H1 (cell line): Measurements from ENCODE around the gene ABCD1. TPM values are rescaled to one million over a fixed set of nuclear protein-coding genes. Genes with fewer than 3 reads are reported as not detected.

Experiments used
- ASH2L ChIP-seq: fragments of 200-600, 300-600 bp; sonication (generic); IDR thresholded peaks from one replicate; pipeline ENCODE4 v1.7.1; 2017; ENCODE audit warnings: low read length
- EGR1 ChIP-seq: IDR thresholded peaks from 2 replicates; pipeline ENCODE4 v1.6.1; 2011; ENCODE audit warnings: low read depth, low read length, borderline replicate concordance
- polyA plus RNA-seq, 7 experiments: library from polyadenylated mRNA; depleted of rRNA in 3 of 7; stranded (reverse) in 5 of 7; unstranded in 2 of 7; fragments of >200 nt in 5 of 7; fragments of 200-250 nt in 2 of 7; gene quantifications; 1 replicate in 5 of 7; 2 replicates in 1 of 7; 4 replicates in 1 of 7; pipeline versions ENCODE4 v1.2.1 to v1.2.3, GENCODE V29; 2011 to 2013; ENCODE audit warnings: missing spikeins in 2 of 7, mixed read lengths in 2 of 7
- total RNA-seq: library from RNA; stranded (reverse); fragmentation: NEBNext Ultra II Directional; extraction: Animal tissue kit (Norgen Biotek cat#: 25700); gene quantifications from 2 replicates; pipeline ENCODE4 v1.2.1, GENCODE V29; 2021
- TF ChIP-seq, protein P1 (sequence below): fragments of 300-600 bp; sonication (generic); IDR thresholded peaks from 2 replicates; pipeline ENCODE4 v1.7.1; 2012; ENCODE audit warnings: low read length, moderate library complexity, mild to moderate bottlenecking, inconsistent platforms; ENCODE audit not compliant: insufficient replicate concordance

Gene ABCD1
- total and polyA plus RNA-seq, 2 of the 8 experiments (the other 6 are each of a cell fraction or from before 2014, with no cell fraction given) = 3.1 to 6.6 TPM

GRCh38 chrX:153727123-153727931 lies 2.7 kb downstream of the ABCD1 start (continued):
- TF ChIP-seq, protein P1, sequence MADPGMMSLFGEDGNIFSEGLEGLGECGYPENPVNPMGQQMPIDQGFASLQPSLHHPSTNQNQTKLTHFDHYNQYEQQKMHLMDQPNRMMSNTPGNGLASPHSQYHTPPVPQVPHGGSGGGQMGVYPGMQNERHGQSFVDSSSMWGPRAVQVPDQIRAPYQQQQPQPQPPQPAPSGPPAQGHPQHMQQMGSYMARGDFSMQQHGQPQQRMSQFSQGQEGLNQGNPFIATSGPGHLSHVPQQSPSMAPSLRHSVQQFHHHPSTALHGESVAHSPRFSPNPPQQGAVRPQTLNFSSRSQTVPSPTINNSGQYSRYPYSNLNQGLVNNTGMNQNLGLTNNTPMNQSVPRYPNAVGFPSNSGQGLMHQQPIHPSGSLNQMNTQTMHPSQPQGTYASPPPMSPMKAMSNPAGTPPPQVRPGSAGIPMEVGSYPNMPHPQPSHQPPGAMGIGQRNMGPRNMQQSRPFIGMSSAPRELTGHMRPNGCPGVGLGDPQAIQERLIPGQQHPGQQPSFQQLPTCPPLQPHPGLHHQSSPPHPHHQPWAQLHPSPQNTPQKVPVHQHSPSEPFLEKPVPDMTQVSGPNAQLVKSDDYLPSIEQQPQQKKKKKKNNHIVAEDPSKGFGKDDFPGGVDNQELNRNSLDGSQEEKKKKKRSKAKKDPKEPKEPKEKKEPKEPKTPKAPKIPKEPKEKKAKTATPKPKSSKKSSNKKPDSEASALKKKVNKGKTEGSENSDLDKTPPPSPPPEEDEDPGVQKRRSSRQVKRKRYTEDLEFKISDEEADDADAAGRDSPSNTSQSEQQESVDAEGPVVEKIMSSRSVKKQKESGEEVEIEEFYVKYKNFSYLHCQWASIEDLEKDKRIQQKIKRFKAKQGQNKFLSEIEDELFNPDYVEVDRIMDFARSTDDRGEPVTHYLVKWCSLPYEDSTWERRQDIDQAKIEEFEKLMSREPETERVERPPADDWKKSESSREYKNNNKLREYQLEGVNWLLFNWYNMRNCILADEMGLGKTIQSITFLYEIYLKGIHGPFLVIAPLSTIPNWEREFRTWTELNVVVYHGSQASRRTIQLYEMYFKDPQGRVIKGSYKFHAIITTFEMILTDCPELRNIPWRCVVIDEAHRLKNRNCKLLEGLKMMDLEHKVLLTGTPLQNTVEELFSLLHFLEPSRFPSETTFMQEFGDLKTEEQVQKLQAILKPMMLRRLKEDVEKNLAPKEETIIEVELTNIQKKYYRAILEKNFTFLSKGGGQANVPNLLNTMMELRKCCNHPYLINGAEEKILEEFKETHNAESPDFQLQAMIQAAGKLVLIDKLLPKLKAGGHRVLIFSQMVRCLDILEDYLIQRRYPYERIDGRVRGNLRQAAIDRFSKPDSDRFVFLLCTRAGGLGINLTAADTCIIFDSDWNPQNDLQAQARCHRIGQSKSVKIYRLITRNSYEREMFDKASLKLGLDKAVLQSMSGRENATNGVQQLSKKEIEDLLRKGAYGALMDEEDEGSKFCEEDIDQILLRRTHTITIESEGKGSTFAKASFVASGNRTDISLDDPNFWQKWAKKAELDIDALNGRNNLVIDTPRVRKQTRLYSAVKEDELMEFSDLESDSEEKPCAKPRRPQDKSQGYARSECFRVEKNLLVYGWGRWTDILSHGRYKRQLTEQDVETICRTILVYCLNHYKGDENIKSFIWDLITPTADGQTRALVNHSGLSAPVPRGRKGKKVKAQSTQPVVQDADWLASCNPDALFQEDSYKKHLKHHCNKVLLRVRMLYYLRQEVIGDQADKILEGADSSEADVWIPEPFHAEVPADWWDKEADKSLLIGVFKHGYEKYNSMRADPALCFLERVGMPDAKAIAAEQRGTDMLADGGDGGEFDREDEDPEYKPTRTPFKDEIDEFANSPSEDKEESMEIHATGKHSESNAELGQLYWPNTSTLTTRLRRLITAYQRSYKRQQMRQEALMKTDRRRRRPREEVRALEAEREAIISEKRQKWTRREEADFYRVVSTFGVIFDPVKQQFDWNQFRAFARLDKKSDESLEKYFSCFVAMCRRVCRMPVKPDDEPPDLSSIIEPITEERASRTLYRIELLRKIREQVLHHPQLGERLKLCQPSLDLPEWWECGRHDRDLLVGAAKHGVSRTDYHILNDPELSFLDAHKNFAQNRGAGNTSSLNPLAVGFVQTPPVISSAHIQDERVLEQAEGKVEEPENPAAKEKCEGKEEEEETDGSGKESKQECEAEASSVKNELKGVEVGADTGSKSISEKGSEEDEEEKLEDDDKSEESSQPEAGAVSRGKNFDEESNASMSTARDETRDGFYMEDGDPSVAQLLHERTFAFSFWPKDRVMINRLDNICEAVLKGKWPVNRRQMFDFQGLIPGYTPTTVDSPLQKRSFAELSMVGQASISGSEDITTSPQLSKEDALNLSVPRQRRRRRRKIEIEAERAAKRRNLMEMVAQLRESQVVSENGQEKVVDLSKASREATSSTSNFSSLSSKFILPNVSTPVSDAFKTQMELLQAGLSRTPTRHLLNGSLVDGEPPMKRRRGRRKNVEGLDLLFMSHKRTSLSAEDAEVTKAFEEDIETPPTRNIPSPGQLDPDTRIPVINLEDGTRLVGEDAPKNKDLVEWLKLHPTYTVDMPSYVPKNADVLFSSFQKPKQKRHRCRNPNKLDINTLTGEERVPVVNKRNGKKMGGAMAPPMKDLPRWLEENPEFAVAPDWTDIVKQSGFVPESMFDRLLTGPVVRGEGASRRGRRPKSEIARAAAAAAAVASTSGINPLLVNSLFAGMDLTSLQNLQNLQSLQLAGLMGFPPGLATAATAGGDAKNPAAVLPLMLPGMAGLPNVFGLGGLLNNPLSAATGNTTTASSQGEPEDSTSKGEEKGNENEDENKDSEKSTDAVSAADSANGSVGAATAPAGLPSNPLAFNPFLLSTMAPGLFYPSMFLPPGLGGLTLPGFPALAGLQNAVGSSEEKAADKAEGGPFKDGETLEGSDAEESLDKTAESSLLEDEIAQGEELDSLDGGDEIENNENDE = no peak
- no peak for TF ChIP-seq EGR1
- TF ChIP-seq ASH2L = no peak
